GM10266 (cell line): Measurements from ENCODE around the gene PHF12.

Experiments used
- DNase-seq: peaks from one replicate; pipeline ENCODE4 v3.0.0; 2012; ENCODE audit errors: extremely low spot score
- CTCF ChIP-seq: IDR thresholded peaks from 2 replicates; pipeline ENCODE4 v1.5.1; 2012; ENCODE audit warnings: mild to moderate bottlenecking, low read depth; ENCODE audit not compliant: control insufficient read depth, insufficient read depth; ENCODE audit errors: missing control alignments

PHF12 gene

GRCh38 chr17:28928061-28928460 is 23.3 kb downstream of the PHF12 start:
- DNase-seq: no peak
- no peak for TF ChIP-seq CTCF

GRCh38 chr17:28926786-28927185 is 24.5 kb downstream of the PHF12 start:
- DNase-seq: no peak

GRCh38 chr17:28926366-28926765 is 25.0 kb downstream of the PHF12 start:
- no peak for TF ChIP-seq CTCF

More at GRCh38 chr17:28926786-28927185, 24.5 kb downstream of the PHF12 start:
- no peak for TF ChIP-seq CTCF

DNA sequence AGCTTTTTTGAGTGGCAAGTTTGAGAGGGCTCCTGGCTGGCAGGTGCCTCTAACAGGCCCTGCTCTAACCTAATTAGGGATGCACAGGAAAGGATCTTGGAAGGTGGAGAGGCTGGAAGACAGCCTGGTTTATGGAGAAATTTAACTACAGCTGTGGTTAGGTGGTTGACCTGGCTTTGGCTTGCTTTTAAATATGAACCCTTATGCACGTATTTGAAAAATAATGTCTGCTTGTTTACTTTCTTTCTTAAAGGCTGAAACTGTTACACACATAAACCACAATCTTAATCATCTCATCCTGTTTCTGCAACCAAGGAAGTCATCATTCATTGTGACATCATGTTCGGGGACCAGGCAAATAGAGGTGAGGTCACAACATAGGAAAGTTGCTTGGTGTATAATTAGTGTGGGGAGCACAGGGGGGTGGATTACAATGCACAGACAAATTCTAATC is 25.4 kb downstream of the PHF12 start:
- TF ChIP-seq CTCF: no peak

More at GRCh38 chr17:28926366-28926765, 25.0 kb downstream of the PHF12 start:
- no peak for DNase-seq

GRCh38 chr17:28920201-28920600 is 31.1 kb downstream of the PHF12 start:
- no peak for DNase-seq

More for the DNA sequence above, 25.4 kb downstream of the PHF12 start:
- peak; percentile 50 for DNase-seq

GRCh38 chr17:28918295-28918694 is 33.0 kb downstream of the PHF12 start:
- no peak for TF ChIP-seq CTCF
- no peak for DNase-seq

More at GRCh38 chr17:28920201-28920600, 31.1 kb downstream of the PHF12 start:
- TF ChIP-seq CTCF: no peak

- no peak for TF ChIP-seq CTCF
- no peak for DNase-seq
Observed at GRCh38 chr17:28917465-28917864, 33.9 kb downstream of the PHF12 start.
